IMR-90 (cell line): ENCODE results near the gene RMI1. TPM values are rescaled to one million over a fixed set of nuclear protein-coding genes. Genes with fewer than 3 reads are reported as not detected.

ENCODE experiments used
- ATAC-seq: fragments of 200-7000 bp; cut with Tn5 transposase; 2 replicates; pipeline ENCODE4 v1.9.1; 2020; ENCODE audit warnings: low read depth, mild to moderate bottlenecking, moderate library complexity
- BruUV-seq: library from RNA; stranded (reverse); fragments of 400-500 nt; replicated peaks from 2 replicates; lab custom pipeline; 2021; lab: Mats Ljungman, UMichigan
- CTCF ChIA-PET: fragments of 300-600 bp; formaldehyde crosslinking; extraction: SDS; loops from one replicate; lab custom pipeline; 2021; ENCODE audit warnings: antibody characterized with exemption; lab: Yijun Ruan, JAX
- POLR2A ChIA-PET: fragments of 300-600 bp; sonication (Branson Sonifier 250); formaldehyde crosslinking; loops from one replicate; lab custom pipeline; 2022; ENCODE audit warnings: antibody characterized with exemption; ENCODE audit not compliant: unreplicated experiment; lab: Charles Lee
- DNase-seq: peaks from one replicate; pipeline ENCODE4 v3.0.0; 2013
- H2AFZ ChIP-seq: replicated peaks from 2 replicates; pipeline ENCODE3; 2013; ENCODE audit warnings: low read length, mild to moderate bottlenecking; ENCODE audit not compliant: poor library complexity
- H2AK5ac ChIP-seq: 2 replicates; pipeline ENCODE4 v1.6.1; 2013; ENCODE audit warnings: low read depth, low read length, inconsistent platforms
- H2AK9ac ChIP-seq: replicated peaks from 2 replicates; pipeline ENCODE3; 2013; ENCODE audit warnings: mild to moderate bottlenecking, low read depth, low read length, moderate library complexity; ENCODE audit not compliant: poor library complexity
- H2BK120ac ChIP-seq: 2 replicates; pipeline ENCODE4 v1.6.1; 2013; ENCODE audit warnings: low read depth, low read length, inconsistent platforms
- H2BK15ac ChIP-seq: 3 replicates; pipeline ENCODE4 v1.6.1; 2013; ENCODE audit warnings: low read depth, low read length, inconsistent platforms
- H2BK20ac ChIP-seq: 2 replicates; pipeline ENCODE4 v1.6.1; 2013; ENCODE audit warnings: low read depth, mild to moderate bottlenecking, inconsistent platforms, low read length, moderate library complexity
- H2BK5ac ChIP-seq: 2 replicates; pipeline ENCODE4 v1.6.1; 2013; ENCODE audit warnings: mild to moderate bottlenecking, low read depth, low read length, inconsistent platforms; ENCODE audit not compliant: poor library complexity, severe bottlenecking
- H3K14ac ChIP-seq: replicated peaks from 2 replicates; pipeline ENCODE4 v1.6.1; 2013; ENCODE audit warnings: low read depth, low read length, inconsistent platforms
- H3K18ac ChIP-seq: 2 replicates; pipeline ENCODE4 v1.6.1; 2013; ENCODE audit warnings: low read depth, low read length, control low read depth
- H3K23ac ChIP-seq: 2 replicates; pipeline ENCODE4 v1.6.1; 2013; ENCODE audit warnings: low read depth, low read length, inconsistent platforms
- H3K27ac ChIP-seq: 2 replicates; pipeline ENCODE4 v1.5.1; 2013; ENCODE audit warnings: mild to moderate bottlenecking, control low read depth, low read length; ENCODE audit not compliant: insufficient read depth
- H3K27me3 ChIP-seq: 2 replicates; pipeline ENCODE4 v1.6.1; 2013; ENCODE audit warnings: low read length; ENCODE audit not compliant: control insufficient read depth, insufficient read depth
- H3K36me3 ChIP-seq: 2 replicates; pipeline ENCODE4 v1.6.1; 2013; ENCODE audit warnings: low read length, mixed read lengths; ENCODE audit not compliant: control insufficient read depth, insufficient read depth
- H3K4ac ChIP-seq: 2 replicates; pipeline ENCODE4 v1.6.1; 2013; ENCODE audit warnings: low read depth, low read length, inconsistent platforms
- H3K4me1 ChIP-seq: 2 replicates; pipeline ENCODE4 v1.6.1; 2013; ENCODE audit warnings: low read length, mixed read lengths; ENCODE audit not compliant: control insufficient read depth, insufficient read depth
- H3K4me2 ChIP-seq: 2 replicates; pipeline ENCODE4 v1.6.1; 2013; ENCODE audit warnings: low read depth, mild to moderate bottlenecking, control low read depth, low read length, moderate library complexity
- H3K4me3 ChIP-seq: 2 replicates; pipeline ENCODE4 v1.5.1; 2013; ENCODE audit warnings: low read depth, mild to moderate bottlenecking, control low read depth, low read length, moderate library complexity; ENCODE audit not compliant: insufficient read depth
- H3K56ac ChIP-seq: 2 replicates; pipeline ENCODE4 v1.6.1; 2013; ENCODE audit warnings: low read length, inconsistent platforms; ENCODE audit not compliant: insufficient read depth; ENCODE audit errors: extremely low read depth
- H3K79me1 ChIP-seq, 2 experiments: 2 replicates each; pipeline ENCODE4 v1.6.1; 2013; ENCODE audit warnings: low read length in 2 of 2, inconsistent platforms in 1 of 2, low read depth in 1 of 2
- H3K9ac ChIP-seq: 2 replicates; pipeline ENCODE4 v1.6.1; 2013; ENCODE audit warnings: low read depth, low read length, control low read depth
- H3K9me1 ChIP-seq: 2 replicates; pipeline ENCODE4 v1.6.1; 2013; ENCODE audit warnings: low read length, inconsistent platforms; ENCODE audit not compliant: insufficient read depth
- H3K9me3 ChIP-seq: 2 replicates; pipeline ENCODE4 v1.6.1; 2013; ENCODE audit warnings: low read length; ENCODE audit not compliant: control insufficient read depth, insufficient read depth
- H4K20me1 ChIP-seq: 2 replicates; pipeline ENCODE4 v1.6.1; 2013; ENCODE audit warnings: low read length, inconsistent platforms; ENCODE audit not compliant: insufficient read depth
- H4K5ac ChIP-seq: 2 replicates; pipeline ENCODE4 v1.6.1; 2013; ENCODE audit warnings: mild to moderate bottlenecking, low read depth, low read length, control low read depth
- H4K8ac ChIP-seq, 2 experiments: 2 replicates each; pipeline ENCODE4 v1.6.1; 2013; ENCODE audit warnings: low read depth in 2 of 2, low read length in 2 of 2, control low read depth in 1 of 2, inconsistent platforms in 1 of 2
- H4K91ac ChIP-seq: 2 replicates; pipeline ENCODE4 v1.6.1; 2013; ENCODE audit warnings: low read depth, low read length, inconsistent platforms; ENCODE audit not compliant: insufficient read depth
- CEBPB ChIP-seq: IDR thresholded peaks from 2 replicates; pipeline ENCODE4 v1.6.1; 2012; ENCODE audit warnings: low read depth, low read length, improper control_type of control experiment
- MAZ ChIP-seq: IDR thresholded peaks from 2 replicates; pipeline ENCODE4 v1.6.1; 2012; ENCODE audit warnings: low read depth, mild to moderate bottlenecking, low read length, improper control_type of control experiment, moderate library complexity, borderline replicate concordance
- WGBS, 2 experiments: methylation state at CpG; one replicate each; pipeline versions ENCODE4 v1.1.5 to v1.1.7; 2013; ENCODE audit warnings: missing lambda C conversion rate in 2 of 2; ENCODE audit not compliant: insufficient read length in 1 of 2; ENCODE audit errors: extremely low coverage in 2 of 2; 5-methylcytosine and 5-hydroxymethylcytosine counted together
- dilution Hi-C: fragments of 300-500 bp; cut with HindIII; formaldehyde crosslinking; loops from one replicate; pipeline ENCODE4 v1.14.3; 2018; ENCODE audit warnings: low sequenced_read_pairs; ENCODE audit not compliant: unreplicated experiment
- in situ Hi-C: fragments of 300-500 bp; cut with MboI; formaldehyde crosslinking; loops from 3 replicates; pipeline ENCODE4 v1.14.3; 2019; ENCODE audit warnings: low sequenced_read_pairs, inconsistent platforms, mixed read lengths
- intact Hi-C: fragments of 100-400 bp; cut with micrococcal nuclease; formaldehyde crosslinking; loops from 2 replicates; pipeline ENCODE4 v1.10.0; 2022
- polyA plus RNA-seq, 3 experiments: library from polyadenylated mRNA; depleted of rRNA; stranded (reverse); fragments of >200 nt; gene quantifications; 2 replicates each; pipeline ENCODE4 v1.2.3, GENCODE V29; 2012; ENCODE audit warnings: low replicate concordance in 1 of 3
- total RNA-seq: library from RNA; depleted of rRNA; stranded (reverse); fragments of >200 nt; gene quantifications from 2 replicates; pipeline ENCODE4 v1.2.3, GENCODE V29; 2012

Gene RMI1
- total and polyA plus RNA-seq, 2 of the 4 experiments (the other 2 are of a cell fraction) = 4.4 to 6.8 TPM

DNA sequence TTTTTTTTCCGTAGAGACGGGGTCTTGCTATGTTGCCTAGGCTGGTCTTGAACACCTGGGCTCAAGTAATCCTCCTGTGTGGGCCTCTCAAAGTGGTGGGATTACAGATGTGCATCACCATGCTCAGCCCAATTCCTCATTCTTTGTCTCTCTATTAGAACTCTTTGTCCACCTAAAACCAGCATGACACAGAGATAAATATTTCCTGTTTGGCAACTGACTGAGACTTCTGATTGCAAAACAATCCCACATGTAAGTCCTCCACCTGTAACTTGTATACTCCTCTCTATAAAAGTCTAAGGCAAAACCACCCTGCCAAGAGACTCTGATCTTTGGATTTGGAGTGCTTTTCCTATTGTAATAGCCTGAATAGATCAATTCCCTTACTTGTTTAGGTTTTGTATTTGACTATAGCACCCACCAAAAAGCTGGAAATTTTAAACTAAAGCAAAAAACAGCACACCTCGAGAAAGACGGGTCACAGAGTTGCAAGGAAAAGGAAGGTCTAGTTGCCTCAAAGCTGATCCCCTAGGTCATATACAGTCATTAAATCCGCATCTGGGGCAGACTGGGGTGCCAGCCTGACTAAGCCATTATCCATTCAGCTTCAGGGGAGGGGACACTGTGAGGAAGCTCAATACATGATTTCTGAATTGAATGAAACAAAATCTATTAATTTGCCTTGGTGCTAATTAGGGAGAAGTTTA is 45.9 kb upstream of the RMI1 start:
- Histone ChIP-seq H2AFZ (no peak overlapping the region), H3K18ac (no peak overlapping the region), H3K4me1 (peaks cover 5% of the 10 kb centered on the region), H3K4me3 (no peak overlapping the region), H4K91ac (no peak overlapping the region), H3K4ac (no peak overlapping the region), H3K79me1 (no peaks in the 10 kb centered on the region), H4K8ac (no peak overlapping the region; a peak in 1 of 4 replicates), H3K14ac (no peak overlapping the region), H3K36me3 (no peaks in the 10 kb centered on the region), H2BK5ac (peak overlapping the region; percentile 6), H3K9me3 (no peaks in the 10 kb centered on the region), H3K23ac (no peak overlapping the region), H2BK15ac (no peak overlapping the region), H3K9me1 (peaks cover 2% of the 10 kb centered on the region; the same call in 1 of the 2 replicates), H2AK5ac (peak overlapping the region; percentile 45; the same call in 1 of the 2 replicates), H3K27ac (no peak overlapping the region), H3K56ac (no peak overlapping the region), H3K27me3 (no peaks in the 10 kb centered on the region), H2BK120ac (no peak overlapping the region), H4K20me1 (no peaks in the 10 kb centered on the region), H3K4me2 (no peak overlapping the region), H4K5ac (no peak overlapping the region), H2BK20ac (no peak overlapping the region; the same call in 1 of the 2 replicates), H3K9ac (no peak overlapping the region), H2AK9ac (no peak overlapping the region)
- dilution Hi-C loops = no loop called here
- peak; percentile 28 for ATAC-seq
- intact Hi-C loops = loop anchor here (10.0 kb wide), 1 partner anchor 1680 kb away; no protein-coding TSS in a partner anchor
- ChIA-PET POLR2A (no interaction called here), CTCF (interaction anchor here (0.6 to 3.9 kb wide), 4 partner anchors 294 to 1747 kb away, joined by 3 to 25 read pairs (median 6); no protein-coding TSS in a partner anchor)
- in situ Hi-C loops = loop anchor here (5.0 kb wide), 2 partner anchors 328 to 383 kb away; no protein-coding TSS in a partner anchor
- TF ChIP-seq MAZ (no peak), CEBPB (peak; percentile 72)
- 75% methylated on average over 2 of the region's 5 CpGs; no CpG with 5 or more reads in 1 of the 2 experiments for WGBS, 2 experiments
- no TSS peak for BruUV-seq
- peak; percentile 60 for DNase-seq
